ENCODE data around the gene FABP3. TPM values are rescaled to one million over a fixed set of nuclear protein-coding genes. Genes with fewer than 3 reads are reported as not detected.

Gene FABP3
- total and polyA plus RNA-seq, 2 donors (not counting 3 experiments of a cell fraction or from before 2014, with no cell fraction given) = 0.84 to 2.6 TPM

DNA sequence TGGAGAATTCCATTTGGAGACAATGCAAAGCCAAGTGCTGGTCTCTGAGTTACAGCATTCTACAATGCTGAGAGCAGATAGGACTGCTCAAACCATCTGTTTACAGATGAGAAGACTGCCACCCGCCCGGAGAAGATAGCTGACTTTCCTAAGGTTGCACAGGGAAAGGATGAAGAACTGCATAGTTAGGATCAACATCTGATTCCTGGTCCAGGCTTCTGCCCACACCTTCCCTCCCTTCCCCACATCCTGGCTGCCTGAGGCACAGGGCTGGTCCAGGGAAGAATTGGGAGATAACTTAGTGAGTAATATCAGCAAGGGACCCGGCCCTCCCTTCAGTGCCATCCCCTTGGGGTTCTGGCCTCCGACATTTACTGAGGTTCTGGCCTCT is 42.1 kb upstream of the FABP3 start:
- ChIA-PET CTCF (interaction anchor here (17.5 kb wide), 1 partner anchor 19 kb away, joined by 236 read pairs; no protein-coding TSS in a partner anchor), POLR2A (no interaction called here)
- BruUV-seq (replicated peaks) = no TSS peak
- H4K20me1 ChIP-seq (replicated peaks; ENCODE audit: control insufficient read depth, extremely low read depth, insufficient read depth, low read length) = no peaks in the 10 kb centered on the region
- intact Hi-C loops (cut with micrococcal nuclease) = no loop called here
- H3K4me1 ChIP-seq (ENCODE audit: control insufficient read depth, extremely low read depth, insufficient read depth, low read length) = peaks cover 5% of the 10 kb centered on the region
- H3K9me1 ChIP-seq (replicated peaks; ENCODE audit: control insufficient read depth, extremely low read depth, insufficient read depth, low read length) = no peaks in the 10 kb centered on the region
- H3K36me3 ChIP-seq (ENCODE audit: control insufficient read depth in 2 of 2, extremely low read depth in 1 of 2, insufficient read depth in 2 of 2, low read length in 2 of 2) = no peaks in the 10 kb centered on the region
- H3K4me3 ChIP-seq (replicated peaks in 1 of 3; ENCODE audit: insufficient read depth in 1 of 3, low read depth in 1 of 3, low read length in 3 of 3) = no peak overlapping the region
- H3K9ac ChIP-seq (replicated peaks; ENCODE audit: extremely low read depth, insufficient read depth, low read length) = no peak overlapping the region
- no peak overlapping the region for H2AFZ ChIP-seq (ENCODE audit: low read depth, low read length)
- H3K9me3 ChIP-seq (replicated peaks; ENCODE audit: control insufficient read depth, insufficient read depth, low read length) = no peaks in the 10 kb centered on the region
- no peak overlapping the region for H3K4me2 ChIP-seq (ENCODE audit: insufficient read depth, low read length)
- H3K79me2 ChIP-seq (ENCODE audit: control insufficient read depth, insufficient read depth, low read length) = no peaks in the 10 kb centered on the region
- no peak overlapping the region for H3K27ac ChIP-seq (ENCODE audit: insufficient read depth, low read depth, low read length)
- no peak for TF ChIP-seq EZH2 (IDR thresholded peaks at IDR 0.05; ENCODE audit: borderline replicate concordance, low read depth, low read length, severe bottlenecking)
- TF ChIP-seq MAX (IDR thresholded peaks at IDR 0.05; ENCODE audit: insufficient read depth, insufficient read length) = no peak
- TF ChIP-seq POLR2A (IDR thresholded peaks at IDR 0.05; ENCODE audit: low read depth, low read length) = no peak
- TF ChIP-seq JUN (IDR thresholded peaks at IDR 0.05; ENCODE audit: borderline replicate concordance, insufficient read depth, insufficient read length, low read depth) = no peak
- no peak for TF ChIP-seq POLR2AphosphoS5 (IDR thresholded peaks at IDR 0.05; ENCODE audit: insufficient read depth, low read depth, low read length)
- no peak for TF ChIP-seq GATA2 (IDR thresholded peaks at IDR 0.05; ENCODE audit: insufficient read depth, insufficient read length, low read depth, low read length)
- no peak for TF ChIP-seq FOS (IDR thresholded peaks at IDR 0.05; ENCODE audit: borderline replicate concordance, insufficient read depth, low read length)
- no peak for TF ChIP-seq MYC (IDR thresholded peaks at IDR 0.05; ENCODE audit: low read depth, low read length)
- TF ChIP-seq, protein P1, sequence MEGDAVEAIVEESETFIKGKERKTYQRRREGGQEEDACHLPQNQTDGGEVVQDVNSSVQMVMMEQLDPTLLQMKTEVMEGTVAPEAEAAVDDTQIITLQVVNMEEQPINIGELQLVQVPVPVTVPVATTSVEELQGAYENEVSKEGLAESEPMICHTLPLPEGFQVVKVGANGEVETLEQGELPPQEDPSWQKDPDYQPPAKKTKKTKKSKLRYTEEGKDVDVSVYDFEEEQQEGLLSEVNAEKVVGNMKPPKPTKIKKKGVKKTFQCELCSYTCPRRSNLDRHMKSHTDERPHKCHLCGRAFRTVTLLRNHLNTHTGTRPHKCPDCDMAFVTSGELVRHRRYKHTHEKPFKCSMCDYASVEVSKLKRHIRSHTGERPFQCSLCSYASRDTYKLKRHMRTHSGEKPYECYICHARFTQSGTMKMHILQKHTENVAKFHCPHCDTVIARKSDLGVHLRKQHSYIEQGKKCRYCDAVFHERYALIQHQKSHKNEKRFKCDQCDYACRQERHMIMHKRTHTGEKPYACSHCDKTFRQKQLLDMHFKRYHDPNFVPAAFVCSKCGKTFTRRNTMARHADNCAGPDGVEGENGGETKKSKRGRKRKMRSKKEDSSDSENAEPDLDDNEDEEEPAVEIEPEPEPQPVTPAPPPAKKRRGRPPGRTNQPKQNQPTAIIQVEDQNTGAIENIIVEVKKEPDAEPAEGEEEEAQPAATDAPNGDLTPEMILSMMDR (IDR thresholded peaks at IDR 0.05; ENCODE audit: extremely low read depth in 1 of 2, insufficient read depth in 1 of 2, low read depth in 1 of 2, low read length in 2 of 2) = no peak
- H3K27me3 ChIP-seq (ENCODE audit: control insufficient read depth in 2 of 2, insufficient read depth in 2 of 2, low read length in 2 of 2) = peaks cover 7 to 21% of the 10 kb centered on the region in 2 experiments
- dilution Hi-C loops (cut with MboI; ENCODE audit: extremely low pct_ligation_motif_present, low sequenced_read_pairs) = no loop called here
- DNase-seq (ENCODE audit: low read depth, low spot score) (no peak), FAIRE-seq (no peak)
